Ammon's horn (tissue), 1 donor: ENCODE measurements around the gene MYO9B.

Source experiments
- DNase-seq: peaks from one replicate; pipeline ENCODE4 v3.0.0-alpha.2; 2016; ENCODE audit warnings: low spot score

MYO9B gene, protein sequence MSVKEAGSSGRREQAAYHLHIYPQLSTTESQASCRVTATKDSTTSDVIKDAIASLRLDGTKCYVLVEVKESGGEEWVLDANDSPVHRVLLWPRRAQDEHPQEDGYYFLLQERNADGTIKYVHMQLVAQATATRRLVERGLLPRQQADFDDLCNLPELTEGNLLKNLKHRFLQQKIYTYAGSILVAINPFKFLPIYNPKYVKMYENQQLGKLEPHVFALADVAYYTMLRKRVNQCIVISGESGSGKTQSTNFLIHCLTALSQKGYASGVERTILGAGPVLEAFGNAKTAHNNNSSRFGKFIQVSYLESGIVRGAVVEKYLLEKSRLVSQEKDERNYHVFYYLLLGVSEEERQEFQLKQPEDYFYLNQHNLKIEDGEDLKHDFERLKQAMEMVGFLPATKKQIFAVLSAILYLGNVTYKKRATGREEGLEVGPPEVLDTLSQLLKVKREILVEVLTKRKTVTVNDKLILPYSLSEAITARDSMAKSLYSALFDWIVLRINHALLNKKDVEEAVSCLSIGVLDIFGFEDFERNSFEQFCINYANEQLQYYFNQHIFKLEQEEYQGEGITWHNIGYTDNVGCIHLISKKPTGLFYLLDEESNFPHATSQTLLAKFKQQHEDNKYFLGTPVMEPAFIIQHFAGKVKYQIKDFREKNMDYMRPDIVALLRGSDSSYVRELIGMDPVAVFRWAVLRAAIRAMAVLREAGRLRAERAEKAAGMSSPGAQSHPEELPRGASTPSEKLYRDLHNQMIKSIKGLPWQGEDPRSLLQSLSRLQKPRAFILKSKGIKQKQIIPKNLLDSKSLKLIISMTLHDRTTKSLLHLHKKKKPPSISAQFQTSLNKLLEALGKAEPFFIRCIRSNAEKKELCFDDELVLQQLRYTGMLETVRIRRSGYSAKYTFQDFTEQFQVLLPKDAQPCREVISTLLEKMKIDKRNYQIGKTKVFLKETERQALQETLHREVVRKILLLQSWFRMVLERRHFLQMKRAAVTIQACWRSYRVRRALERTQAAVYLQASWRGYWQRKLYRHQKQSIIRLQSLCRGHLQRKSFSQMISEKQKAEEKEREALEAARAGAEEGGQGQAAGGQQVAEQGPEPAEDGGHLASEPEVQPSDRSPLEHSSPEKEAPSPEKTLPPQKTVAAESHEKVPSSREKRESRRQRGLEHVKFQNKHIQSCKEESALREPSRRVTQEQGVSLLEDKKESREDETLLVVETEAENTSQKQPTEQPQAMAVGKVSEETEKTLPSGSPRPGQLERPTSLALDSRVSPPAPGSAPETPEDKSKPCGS (N-terminal part only)

DNA sequence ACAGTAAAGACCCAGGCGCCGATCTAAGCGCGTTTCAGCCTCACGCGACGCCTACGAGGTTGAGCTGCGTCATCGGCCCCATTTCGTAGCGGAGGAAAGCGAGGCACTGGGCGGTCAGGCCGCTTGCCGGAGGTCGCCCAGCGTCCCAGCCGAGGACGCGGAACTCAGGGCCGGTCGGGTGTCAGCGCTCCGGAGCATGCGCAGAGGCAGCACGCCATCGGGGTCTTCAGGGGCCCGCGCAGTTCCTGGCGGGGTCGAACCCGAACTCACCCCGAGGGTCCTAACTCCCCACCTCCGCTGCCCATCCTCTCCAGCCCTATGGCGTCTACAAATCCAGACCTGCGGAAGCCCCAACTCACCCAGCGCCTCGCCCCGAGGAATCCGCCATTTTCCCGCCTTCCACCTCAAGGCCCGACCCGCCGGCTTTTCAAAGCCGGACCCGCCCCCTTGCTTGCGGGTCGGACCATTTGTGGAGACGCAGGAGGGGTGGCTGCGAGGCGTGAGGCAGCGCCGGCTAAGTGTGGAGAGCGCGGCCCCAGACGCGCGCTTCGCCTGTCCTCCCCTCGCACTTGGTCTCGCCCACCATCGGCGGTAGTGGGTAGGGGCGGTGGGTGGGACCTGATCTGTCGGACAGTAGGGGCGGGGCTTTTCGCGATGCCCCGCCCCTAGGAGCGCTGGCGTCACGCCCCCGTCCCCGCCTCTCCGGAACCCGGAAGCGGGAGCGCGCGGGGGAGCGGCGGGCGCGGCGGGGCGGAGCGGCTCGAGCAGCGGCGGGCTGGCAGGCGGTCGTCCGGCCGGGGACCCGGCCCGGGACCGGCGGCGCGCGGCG lies at the start of gene MYO9B, which contains the start of gene HAUS8:
TSS of gene MYO9B (plus strand) at position 743 of the 829 bp plus-strand sequence. CDS start 25,941 bp downstream, outside the sequence.
TSS of gene HAUS8 (minus strand) at position 418 of the 829 bp plus-strand sequence. CDS start at position 388, 30 bp downstream.
- peak; percentile 100 for DNase-seq

DNA sequence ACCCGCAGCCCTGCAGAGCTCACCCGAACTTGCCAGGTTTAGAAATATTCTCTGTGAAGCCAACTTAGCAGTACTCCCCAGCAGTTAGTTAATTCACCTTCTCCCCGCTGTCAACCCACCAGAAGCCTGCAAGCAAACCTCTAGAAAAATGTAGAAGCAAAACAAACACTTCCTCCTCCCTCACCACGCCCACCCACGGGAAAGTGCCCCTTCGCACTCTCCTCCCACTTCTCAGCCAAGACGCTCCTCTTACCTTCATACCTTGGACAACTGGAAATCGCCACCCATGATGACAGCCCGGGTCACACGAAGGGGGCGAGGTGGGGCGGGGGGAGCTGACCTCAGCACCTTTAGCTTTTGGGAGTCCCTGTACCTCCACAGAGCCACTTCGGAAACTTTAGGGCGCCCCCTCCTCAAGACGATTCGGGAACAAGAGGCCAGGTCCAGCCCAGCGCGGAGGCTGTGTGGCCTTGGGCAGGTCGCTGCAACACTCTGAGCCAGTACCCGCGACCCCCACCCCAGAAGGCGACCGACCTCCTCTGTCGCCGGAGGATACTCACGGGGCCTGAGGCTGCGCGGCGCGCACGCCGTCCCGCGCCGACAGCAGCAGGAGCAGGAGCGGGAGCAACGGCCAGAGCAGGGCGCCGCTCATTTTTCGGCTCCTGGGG lies 49.5 kb upstream of the MYO9B start:
- DNase-seq, result no peak

DNA sequence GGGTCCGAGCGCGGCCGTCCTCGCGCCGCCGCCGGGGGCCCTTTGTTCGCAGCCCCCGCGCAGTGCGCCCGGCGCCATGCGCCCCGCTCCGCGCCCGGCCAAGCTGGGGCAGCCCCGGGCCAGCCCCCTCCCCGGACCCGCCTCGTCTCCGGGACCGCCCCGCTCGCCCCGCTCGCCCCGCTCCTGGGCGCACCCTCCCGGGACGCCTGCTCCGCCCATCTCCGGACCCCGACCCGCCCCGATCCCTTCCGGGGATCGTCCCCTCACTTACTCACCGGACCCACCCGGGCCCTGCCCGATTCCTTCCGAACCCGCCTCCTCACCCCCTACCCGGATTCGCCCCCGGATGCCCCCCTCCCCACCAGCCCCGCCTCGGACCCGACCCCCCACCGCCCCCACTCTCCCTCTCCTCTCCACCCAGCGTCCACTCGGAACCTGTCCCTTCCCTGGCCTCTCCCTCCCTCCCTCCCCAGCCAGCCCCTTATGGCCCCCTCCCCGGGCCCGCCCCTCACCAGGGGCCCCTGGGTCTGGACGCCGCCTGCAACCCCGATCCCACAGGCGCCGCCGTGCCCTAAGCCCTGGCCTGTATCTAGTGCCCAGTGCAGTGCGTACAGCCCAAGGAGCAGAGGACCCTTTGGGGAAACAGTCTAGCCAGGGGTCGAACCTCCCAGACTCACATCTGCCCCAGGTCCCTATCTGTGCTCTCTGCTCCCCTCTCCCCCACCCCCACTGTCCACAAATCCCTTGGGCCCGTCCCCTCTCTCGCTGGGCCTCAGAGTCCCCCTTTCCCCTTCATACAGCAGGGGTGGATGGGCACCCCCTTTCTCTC lies 48.7 kb upstream of the MYO9B start, which contains the start of gene CPAMD8:
TSS of gene CPAMD8 (minus strand) at position 105 of the 829 bp plus-strand sequence. CDS start 168 bp downstream, outside the sequence.
- no peak for DNase-seq

DNA sequence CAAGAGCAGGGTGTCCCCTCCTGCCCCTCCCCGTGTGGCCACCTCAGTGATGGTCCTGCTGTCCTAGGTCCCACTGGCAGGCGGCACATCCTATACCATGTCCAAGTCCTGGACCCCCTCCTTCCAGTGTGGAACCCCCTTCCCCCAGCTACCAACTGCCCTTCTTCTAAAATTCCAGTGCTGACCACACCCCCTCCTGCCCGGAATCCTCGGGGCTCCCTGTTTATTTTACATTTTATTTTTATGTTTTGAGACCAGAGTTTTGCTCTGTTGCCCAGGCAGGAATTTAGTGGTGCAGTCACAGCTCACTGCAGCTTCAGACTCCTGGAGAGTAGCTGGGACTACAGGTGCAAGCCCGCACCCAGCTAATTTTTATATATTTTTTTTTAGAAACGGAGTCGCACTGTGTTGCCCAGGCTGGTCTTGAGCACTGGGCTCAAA lies 48.0 kb upstream of the MYO9B start:
- DNase-seq, result no peak

DNA sequence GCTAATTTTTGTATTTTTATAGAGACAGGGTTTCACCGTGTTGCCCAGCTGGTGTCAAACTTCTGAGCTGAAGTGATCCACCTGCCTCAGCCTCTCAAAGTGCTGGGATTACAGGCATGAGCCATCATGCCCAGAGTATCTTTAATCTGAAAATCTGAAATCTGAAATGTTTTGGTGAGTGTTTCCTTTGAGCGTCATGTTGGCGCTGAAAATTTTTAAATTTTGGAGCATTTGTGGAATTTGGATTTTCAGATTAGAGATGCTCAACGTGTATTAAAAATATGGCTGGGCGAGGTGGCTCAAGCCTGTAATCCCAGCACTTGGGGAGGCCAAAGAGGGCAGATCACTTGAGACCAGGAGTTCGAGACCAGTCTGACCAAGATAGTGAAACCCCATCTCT lies 43.8 kb upstream of the MYO9B start:
- DNase-seq, result no peak

DNA sequence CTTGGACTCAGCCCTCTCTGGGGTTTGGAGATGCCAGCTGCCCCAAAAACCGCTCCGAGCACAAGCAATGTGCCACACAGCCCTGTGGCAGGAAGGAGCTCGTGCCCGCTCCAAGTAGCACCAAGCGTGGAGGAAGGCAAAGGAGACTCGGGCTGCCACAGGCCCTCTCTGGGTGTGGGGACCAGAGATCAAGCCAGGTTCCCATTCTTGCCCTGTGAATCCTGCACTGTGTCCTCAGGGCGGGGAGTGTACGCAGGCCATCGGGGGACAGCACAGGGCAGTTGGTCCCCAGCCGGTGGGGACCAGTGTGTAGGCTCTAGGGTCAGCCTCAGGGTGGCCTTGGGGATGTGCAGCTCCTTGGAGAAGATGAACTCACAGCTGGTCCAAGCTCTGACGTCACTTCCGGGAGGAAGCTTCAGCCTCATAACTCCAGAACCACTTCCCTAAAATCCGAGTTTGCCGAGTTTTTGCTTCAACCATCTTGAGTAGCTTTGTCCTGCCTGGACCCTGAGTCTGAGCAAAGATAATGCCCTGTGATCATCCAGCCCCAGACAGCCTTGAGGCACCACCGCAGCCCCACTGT lies 39.6 kb upstream of the MYO9B start:
- no peak for DNase-seq

DNA sequence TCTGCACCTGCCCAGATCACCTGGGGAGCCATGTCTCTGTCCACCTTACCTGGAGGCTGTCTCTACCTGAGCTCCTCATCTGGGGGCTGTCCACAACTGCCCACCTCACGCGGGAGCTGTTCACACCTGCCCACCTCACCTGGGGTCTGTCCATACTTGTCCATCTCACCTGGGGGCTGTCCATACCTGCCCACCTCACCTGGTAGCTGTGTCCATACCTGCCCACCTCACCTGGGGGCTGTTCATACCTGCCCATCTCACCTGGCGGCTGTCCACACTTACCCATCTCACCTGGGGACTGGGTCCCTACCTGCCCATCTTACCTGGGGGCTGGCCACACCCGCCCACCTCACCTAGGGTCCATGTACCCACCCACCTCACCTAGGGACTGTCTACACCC lies 38.9 kb upstream of the MYO9B start:
- no peak for DNase-seq

DNA sequence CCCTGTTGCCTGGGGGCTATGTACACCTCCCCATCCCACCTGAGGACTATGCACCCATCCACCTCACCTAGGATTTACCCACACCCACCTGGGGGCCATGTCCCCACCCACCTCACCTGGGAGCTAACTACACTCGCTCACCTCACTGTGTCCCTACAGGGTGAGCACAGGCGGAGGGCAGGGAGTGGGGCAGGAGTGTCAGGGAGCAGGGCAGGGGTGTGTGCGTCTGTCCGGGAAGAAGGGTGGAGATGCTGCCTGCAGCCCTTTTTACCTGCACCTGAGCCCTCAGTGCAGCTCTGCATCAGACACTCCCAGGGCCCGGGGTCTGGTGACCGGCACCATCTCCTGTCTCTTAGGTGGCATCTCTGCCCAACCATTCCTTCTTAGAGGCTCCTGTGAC lies 38.4 kb upstream of the MYO9B start:
- no peak for DNase-seq

DNA sequence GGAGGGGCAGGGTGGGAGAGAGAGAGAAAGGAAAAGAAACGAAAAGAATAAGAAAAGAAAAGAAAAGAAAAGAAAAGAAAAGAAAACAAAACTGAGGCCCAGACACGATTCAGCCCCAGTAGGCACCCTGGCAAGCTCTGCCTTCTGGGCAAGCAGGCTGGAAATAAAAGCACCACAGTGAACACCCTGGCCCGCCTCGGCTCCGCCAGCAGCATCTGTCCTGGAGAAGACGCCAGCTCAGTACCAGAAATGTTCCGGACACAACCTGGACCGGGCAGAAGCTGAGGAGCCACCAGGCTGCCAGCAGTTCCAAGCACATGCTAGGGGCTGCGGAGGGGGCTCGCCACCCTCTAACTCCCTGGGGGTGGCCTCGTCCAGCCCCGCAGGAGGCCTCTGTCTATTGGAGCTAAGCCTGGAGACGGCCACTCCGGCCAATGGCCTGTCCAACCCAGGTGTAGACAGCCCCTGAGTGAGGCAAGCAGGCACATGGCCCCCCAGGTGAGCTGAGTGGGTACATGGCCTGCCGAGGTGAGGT lies 37.5 kb upstream of the MYO9B start:
- no peak for DNase-seq

DNA sequence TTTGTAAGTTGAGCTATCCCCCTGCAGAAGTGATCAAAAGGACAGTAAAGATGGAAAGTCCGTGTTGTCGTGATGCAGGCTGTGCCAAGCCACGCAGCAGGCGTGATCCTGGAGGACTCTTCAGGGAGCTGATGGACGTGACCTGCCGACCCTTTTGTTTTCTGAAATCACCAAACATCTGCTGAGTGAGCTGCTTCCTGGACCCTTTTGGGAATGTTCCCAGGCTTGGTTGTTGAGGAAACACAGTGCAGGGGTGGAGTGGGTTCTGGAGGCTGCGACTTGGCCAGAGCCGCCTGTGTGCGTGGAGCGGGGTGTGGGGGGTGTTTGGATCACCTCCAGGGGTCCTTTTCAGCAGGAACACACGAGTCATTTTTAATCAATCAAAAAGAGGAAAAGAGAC lies 33.6 kb upstream of the MYO9B start:
- no peak for DNase-seq

DNA sequence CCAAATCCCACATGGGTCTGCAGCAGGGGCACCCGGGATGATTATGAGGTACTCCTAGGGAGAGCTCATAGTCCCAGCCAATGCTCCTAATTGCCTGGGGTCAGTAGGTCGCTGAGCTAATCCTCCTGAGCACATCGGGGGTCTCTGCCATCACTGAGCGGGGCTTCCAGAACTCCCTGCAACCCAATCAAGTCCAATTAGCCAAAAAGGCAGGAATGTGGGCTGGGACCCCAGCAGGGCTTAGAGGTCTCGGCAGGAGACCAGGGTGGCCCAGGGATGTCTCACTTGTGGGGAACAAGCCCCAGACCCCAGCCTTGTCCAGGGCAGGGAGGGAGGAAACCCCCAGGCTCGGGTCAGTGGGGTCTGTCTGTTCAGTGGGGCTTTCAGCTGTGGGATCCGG lies 31.8 kb upstream of the MYO9B start:
- no peak for DNase-seq

DNA sequence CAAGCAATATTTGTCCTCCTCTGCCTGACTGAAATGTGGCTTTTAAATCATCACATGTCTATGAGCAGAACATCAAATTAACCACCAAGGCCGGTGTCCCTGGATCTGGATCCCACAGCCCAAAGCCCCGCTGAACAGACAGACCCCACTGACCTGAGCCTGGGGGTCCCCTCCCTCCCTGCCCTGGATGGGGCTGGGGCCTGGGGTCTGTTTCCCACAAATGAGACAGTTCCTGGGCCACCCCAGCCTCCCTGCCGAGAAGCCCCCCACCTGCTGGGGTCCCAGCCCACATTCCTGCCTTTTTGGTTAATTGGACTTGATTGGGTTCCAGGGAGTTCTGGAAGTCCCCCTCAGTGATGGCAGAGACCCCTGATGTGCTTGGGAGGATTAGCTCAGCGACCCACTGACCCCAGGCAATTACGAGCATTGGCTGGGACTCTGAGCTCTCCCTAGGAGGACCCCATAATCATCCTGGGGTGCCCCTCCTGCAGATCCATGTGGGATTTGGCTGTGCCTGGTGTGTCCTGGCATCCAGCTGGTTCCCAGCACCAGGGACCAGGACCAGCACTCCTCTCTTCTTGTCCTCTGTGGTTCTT lies 29.6 kb upstream of the MYO9B start:
- no peak for DNase-seq

DNA sequence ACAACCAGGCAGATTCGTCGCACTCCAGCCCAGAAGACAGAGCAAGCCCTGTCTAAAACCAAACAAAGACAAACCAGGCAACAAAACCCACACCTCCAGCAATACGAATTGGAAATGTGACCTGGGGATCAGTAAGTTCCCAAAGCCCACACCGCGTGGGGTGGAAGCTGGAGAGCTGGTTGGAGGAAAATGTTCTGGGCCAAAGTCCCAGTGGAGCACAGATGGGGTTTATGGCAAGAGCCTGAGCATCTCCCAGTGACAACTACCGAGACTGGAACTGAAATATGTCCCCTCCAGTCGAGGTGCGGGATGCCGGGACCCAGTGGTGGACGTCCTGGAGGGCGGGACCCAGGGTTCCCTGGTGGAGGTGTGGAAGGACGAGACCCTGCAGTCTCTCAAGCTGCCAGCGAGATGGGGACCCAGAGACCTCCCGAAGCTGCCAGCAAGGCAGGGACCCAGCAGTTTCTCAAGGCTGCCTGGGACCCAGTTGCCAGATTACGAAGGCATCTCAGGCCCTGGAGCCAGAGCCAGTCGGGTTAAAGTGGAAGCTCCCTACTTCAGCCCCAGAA lies 26.6 kb upstream of the MYO9B start:
- peak; percentile 48 for DNase-seq

DNA sequence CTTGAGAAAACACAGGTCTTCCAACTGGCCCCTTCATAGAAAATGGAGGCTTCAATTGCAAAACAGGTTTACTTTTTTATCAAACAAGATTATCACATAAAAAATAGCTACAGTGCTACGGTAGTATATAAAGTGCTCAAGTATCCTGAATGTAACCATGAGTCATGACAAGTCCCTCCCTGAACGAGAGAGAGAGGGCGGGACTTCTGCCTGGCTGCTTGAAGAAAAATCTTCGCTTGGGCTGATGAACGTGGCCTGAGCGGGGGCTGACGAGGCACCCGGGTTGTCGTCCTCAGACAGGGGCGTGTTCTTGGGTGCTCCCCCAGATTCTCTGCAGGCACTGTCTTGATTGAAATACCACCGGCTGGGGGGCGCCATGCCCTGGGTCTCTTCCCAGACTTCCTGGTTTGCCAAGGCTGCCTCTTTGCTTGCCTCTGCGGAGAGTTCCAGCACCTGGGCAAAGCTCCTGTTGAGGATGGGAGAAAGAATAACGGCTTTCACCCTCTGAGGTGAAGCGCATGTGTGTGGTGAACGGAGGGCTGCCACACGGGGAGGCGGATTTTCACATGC lies 25.8 kb upstream of the MYO9B start:
- DNase-seq, result no peak

DNA sequence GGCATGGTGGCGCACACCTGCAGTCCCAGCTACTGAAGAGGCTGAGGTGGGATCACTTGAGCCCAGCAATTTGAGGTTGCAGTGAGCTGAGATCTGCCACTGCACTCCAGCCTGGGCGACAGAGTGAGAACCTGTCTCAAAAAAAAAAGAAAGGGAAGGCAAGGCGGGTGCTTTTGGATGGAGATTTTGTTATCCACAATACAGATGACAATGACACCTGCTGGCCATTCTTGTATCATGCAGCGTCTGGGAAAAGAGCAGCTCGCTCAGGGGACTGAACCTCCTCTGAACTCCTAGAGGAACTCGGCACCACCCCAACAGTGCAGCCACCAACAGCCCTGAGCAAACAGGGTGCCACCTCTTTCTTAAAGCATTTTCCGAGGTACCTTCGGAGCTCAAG lies 23.1 kb upstream of the MYO9B start:
- DNase-seq, result peak; percentile 62

DNA sequence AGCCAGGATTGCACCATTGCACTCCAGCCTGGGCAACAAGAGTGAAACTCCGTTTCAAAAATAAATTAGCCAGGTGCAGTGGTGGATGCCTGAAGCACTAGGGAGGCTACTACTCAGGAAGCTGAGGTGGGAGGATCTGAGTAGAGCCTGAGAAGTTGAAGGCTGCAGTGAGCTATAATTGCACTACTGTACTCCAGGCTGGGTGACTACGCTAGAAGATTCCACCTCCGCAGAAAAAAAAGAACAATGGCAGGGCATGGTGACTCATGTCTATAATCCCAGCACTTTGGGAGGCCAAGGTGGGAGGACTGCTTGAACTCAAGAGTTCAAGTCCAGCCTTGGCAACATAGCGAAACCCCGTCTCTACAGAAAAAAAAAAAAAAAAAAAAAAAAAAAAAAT lies 20.8 kb upstream of the MYO9B start:
- DNase-seq, result no peak

DNA sequence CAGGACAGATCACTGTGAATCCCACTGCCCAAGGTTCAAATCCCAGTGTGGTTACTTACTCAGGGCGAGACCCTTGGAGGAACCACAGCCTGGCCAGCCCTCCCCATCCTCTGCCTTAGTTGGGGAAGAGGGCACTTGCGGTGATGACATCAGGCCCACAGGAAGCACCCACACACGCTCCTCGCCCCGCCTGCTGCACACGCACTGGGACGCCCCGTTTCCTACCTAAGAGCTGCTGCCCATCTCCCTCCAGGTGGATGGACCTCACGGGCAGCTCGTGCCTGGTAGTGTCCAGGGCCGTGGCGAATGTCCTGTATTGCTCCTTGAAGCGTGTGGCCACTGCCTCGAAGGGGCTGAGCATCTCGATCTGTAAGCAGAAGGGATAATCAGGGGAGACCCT lies 19.9 kb upstream of the MYO9B start:
- no peak for DNase-seq

DNA sequence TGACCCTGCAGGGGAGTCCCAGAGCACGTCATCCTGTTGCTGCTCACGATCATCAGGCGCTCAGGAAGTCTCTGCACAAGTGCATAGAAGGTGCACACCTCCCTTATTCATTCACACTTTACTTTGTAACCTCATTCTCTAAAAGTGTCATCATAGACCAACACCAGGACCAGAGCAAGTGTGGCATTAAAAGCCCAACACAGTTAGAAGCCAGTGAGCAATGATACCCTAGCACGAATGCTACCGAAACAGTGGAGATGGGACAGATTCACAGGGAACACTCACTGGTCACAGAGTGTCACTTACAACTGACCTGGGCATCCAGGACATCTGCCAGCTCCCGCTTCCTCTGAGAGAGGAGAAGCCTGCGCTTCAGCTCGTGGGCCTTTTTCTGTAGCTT lies 17.3 kb upstream of the MYO9B start:
- DNase-seq, result no peak
